Measurements from ENCODE around the gene MYOF. TPM values are rescaled to one million over a fixed set of nuclear protein-coding genes. Genes with fewer than 3 reads are reported as not detected.

MYOF gene
- total RNA-seq, 4 donors from 2014 or later: 41.2 to 114 (median 86.9) TPM

DNA sequence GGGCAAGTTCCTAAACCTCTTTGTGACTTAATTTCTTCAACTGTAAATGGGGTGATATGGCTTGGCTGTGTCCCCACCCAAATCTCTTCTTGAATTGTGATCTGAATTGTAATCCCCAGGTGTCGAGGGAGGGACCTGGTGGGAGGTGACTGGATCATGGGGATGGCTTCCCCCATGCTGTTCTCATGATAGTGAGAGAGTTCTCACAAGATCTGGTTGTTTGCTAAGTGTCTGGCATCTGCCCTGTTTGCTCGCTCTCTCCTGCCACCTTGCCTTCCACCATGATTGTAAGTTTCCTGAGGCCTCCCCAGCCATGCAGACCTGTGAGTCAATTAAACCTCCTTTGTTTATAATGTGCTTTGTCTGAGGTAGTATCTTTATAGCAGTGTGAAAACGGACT, 177.0 kb downstream of the MYOF start:
- DNase-seq: no peak

DNA sequence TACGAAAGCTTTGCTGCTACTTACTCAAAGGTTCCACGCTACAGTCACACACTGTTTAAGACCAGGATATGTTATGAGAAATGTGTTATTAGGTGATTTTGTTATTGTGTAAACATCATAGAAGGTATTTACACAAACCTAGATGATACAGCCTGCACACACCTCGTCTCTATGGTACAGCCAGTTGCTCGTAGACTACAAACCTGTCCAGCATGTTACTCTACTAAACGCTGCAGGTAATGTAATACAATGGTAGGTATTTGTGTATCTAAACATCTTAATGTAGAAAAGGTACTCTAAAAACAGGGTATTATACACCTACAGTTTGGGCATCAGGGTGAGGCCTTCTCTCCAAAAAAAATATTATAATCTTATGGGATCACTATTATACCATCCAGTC, 181.2 kb downstream of the MYOF start:
- Histone ChIP-seq H3K4me3 (no peak overlapping the region), H3K4me1 (no peaks in the 10 kb centered on the region), H3K27ac (no peak overlapping the region), H3K9me3 (no peaks in the 10 kb centered on the region), H3K36me3 (no peaks in the 10 kb centered on the region), H3K27me3 (no peaks in the 10 kb centered on the region)
- intact Hi-C loops (cut with DNase I; ENCODE audit: low total_unique reads): no loop called here
- no peak for TF ChIP-seq POLR2A (IDR thresholded peaks at IDR 0.05)
- TF ChIP-seq, protein P1, sequence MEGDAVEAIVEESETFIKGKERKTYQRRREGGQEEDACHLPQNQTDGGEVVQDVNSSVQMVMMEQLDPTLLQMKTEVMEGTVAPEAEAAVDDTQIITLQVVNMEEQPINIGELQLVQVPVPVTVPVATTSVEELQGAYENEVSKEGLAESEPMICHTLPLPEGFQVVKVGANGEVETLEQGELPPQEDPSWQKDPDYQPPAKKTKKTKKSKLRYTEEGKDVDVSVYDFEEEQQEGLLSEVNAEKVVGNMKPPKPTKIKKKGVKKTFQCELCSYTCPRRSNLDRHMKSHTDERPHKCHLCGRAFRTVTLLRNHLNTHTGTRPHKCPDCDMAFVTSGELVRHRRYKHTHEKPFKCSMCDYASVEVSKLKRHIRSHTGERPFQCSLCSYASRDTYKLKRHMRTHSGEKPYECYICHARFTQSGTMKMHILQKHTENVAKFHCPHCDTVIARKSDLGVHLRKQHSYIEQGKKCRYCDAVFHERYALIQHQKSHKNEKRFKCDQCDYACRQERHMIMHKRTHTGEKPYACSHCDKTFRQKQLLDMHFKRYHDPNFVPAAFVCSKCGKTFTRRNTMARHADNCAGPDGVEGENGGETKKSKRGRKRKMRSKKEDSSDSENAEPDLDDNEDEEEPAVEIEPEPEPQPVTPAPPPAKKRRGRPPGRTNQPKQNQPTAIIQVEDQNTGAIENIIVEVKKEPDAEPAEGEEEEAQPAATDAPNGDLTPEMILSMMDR (IDR thresholded peaks at IDR 0.05): no peak
- no peak for DNase-seq

More for the DNA sequence above, 177.0 kb downstream of the MYOF start:
- H3K27me3 ChIP-seq: no peaks in the 10 kb centered on the region
- no peaks in the 10 kb centered on the region for H3K9me3 ChIP-seq
- H3K4me3 ChIP-seq: no peak overlapping the region
- no peak overlapping the region for H3K27ac ChIP-seq
- TF ChIP-seq, protein P1 (IDR thresholded peaks at IDR 0.05): no peak
- no peak for TF ChIP-seq POLR2A (IDR thresholded peaks at IDR 0.05)
- intact Hi-C loops (cut with DNase I; ENCODE audit: low total_unique reads): no loop called here
- H3K36me3 ChIP-seq: no peaks in the 10 kb centered on the region
- no peaks in the 10 kb centered on the region for H3K4me1 ChIP-seq

DNA sequence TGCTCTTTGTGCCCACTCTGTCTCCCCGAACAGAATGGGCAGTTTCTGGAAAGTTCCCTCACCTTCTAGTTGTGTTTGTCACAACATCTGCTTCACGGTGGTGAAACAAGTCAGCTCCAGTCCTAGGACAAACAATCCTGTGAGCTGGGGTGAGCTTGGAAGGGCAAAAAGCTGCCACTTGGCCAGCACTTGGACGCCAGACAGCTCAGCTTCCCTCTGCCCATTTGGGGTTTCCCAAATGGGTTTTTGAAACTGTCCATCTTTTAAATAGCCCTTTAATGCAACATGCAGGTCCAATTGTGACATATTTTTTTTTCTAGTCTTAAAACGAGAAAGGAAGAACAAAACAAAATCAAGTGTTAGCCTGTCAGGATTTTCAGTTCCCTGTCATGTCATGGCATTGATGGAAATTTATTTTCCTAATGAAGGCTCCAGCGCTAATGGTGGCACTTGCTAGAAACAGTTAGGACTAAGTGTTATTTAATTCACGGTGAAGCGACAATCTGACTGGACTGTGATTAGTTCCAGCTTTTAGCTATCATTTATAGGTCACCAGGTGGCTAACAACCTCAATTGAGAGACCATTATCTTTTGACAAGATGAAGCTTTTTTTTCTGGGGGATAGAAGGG, 181.7 kb downstream of the MYOF start:
- H3K27ac ChIP-seq: no peak overlapping the region
- no peaks in the 10 kb centered on the region for H3K36me3 ChIP-seq
- H3K9me3 ChIP-seq: no peaks in the 10 kb centered on the region
- TF ChIP-seq, protein P1 (IDR thresholded peaks at IDR 0.05): no peak
- TF ChIP-seq POLR2A (IDR thresholded peaks at IDR 0.05): no peak
- H3K4me1 ChIP-seq: no peaks in the 10 kb centered on the region
- no peaks in the 10 kb centered on the region for H3K27me3 ChIP-seq
- intact Hi-C loops (cut with DNase I; ENCODE audit: low total_unique reads): no loop called here
- DNase-seq: no peak
- no peak overlapping the region for H3K4me3 ChIP-seq

DNA sequence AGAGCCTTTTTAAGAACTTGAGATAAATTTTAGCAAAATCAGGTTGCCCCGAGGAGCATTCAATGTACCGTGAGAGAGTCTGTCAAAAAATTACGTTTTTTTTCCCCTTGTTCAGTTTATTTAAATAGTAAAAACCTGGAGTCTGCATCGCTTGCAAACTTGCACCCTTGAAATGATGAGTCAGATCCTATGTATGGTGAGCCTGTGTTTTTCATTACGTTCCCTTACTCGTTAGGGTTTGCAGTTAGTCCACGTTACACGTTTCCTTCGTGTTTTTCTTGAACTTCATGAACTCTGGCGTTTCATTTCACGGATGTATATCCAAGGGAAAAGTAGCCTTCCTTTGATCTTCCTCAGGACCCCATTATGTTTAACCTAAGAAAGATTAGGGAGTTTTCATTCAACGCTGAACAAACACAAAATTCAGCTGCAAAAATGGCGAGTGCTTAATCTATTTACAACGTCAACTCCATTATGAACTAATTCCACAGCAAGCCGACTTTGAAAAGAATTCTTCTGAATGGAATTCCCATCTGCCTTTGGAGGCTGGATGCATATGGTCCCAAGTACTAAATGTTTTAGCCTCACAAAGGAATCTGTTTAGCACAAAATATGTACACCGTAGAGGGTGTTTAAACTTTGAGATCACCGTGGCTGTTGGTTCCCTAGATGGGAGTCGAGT, 182.4 kb downstream of the MYOF start:
- H3K27me3 ChIP-seq: no peaks in the 10 kb centered on the region
- no peak for DNase-seq
- no peak overlapping the region for H3K4me3 ChIP-seq
- no peak overlapping the region for H3K27ac ChIP-seq
- no peaks in the 10 kb centered on the region for H3K36me3 ChIP-seq
- H3K4me1 ChIP-seq: no peaks in the 10 kb centered on the region
- H3K9me3 ChIP-seq: no peaks in the 10 kb centered on the region
- TF ChIP-seq, protein P1 (IDR thresholded peaks at IDR 0.05): no peak
- no peak for TF ChIP-seq POLR2A (IDR thresholded peaks at IDR 0.05)
- intact Hi-C loops (cut with DNase I; ENCODE audit: low total_unique reads): no loop called here

DNA sequence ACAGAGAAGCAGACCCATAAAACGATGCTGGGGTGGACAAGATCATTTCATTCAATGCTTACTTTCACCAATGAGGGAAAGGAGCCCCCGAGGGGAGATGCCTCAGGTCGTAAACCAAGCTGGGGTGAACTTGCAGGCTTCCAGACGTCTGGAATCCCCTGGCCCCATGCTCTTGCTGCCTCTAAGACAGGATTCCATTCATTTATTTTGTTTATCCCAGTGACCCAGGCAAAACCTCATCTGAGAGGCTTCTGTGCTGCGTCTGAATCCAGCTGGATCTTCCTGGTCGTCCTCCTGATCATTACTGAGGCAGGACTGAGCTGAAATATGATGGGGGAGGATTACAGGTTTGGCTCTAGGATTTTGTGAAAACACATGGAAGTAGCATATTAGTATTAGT, 182.9 kb downstream of the MYOF start:
- TF ChIP-seq, protein P1 (IDR thresholded peaks at IDR 0.05): no peak
- TF ChIP-seq POLR2A (IDR thresholded peaks at IDR 0.05): no peak
- no peaks in the 10 kb centered on the region for H3K9me3 ChIP-seq
- no peaks in the 10 kb centered on the region for H3K4me1 ChIP-seq
- H3K27me3 ChIP-seq: no peaks in the 10 kb centered on the region
- no peaks in the 10 kb centered on the region for H3K36me3 ChIP-seq
- no peak for DNase-seq
- intact Hi-C loops (cut with DNase I; ENCODE audit: low total_unique reads): no loop called here
- no peak overlapping the region for H3K27ac ChIP-seq
- H3K4me3 ChIP-seq: no peak overlapping the region
